K562 (cell line): ENCODE data around the gene SLC6A6. TPM values are rescaled to one million over a fixed set of nuclear protein-coding genes. Genes with fewer than 3 reads are reported as not detected.

ENCODE experiments used
- ATAC-seq: fragments of 200-7000 bp; cut with Tn5 transposase; 3 replicates; pipeline ENCODE4 v1.9.1; 2020; ENCODE audit warnings: moderate library complexity
- BruUV-seq: library from RNA; stranded (reverse); fragments of 400-500 nt; replicated peaks from 2 replicates; lab custom pipeline; 2021; lab: Mats Ljungman, UMichigan
- CTCF ChIA-PET: fragments of 300-600 bp; formaldehyde crosslinking; extraction: SDS; loops from one replicate; lab custom pipeline; 2021; ENCODE audit warnings: low intra/inter-chr PET ratio; lab: Yijun Ruan, JAX
- POLR2A ChIA-PET: fragments of 300-600, 350-650 bp; sonication (Branson Sonifier 250); formaldehyde crosslinking; extraction: SDS; loops from one replicate; lab custom pipeline; 2021; ENCODE audit warnings: antibody characterized with exemption, inconsistent platforms; lab: Yijun Ruan, JAX
- DNase-seq, 4 experiments: peaks; one replicate each; pipeline versions ENCODE4 v3.0.0 to v3.0.0-alpha.2; 2011 to 2018; ENCODE audit warnings: low spot score in 3 of 4, mixed read lengths in 3 of 4; ENCODE audit errors: extremely low read depth in 1 of 4
- FAIRE-seq: peaks from 2 replicates; lab custom pipeline; 2011; peaks lifted over from hg19 to GRCh38; lab: Jason Lieb, UNC
- H2AFZ ChIP-seq: 2 replicates; pipeline ENCODE4 v1.6.0; 2011; ENCODE audit warnings: low read depth, low read length, control low read depth, inconsistent platforms
- H3K27ac ChIP-seq: fragments of 200-600 bp; 3 replicates; pipeline ENCODE4 v1.8.0; 2011; ENCODE audit warnings: low read depth, mild to moderate bottlenecking, control low read depth, inconsistent platforms, low read length, moderate library complexity, mixed read lengths; ENCODE audit errors: extremely low read depth
- H3K27me3 ChIP-seq, 2 experiments: fragments of 300-600 bp in 1 of 2; 2 replicates in 1 of 2; 3 replicates in 1 of 2; pipeline versions ENCODE4 v1.6.0 to v1.8.0; 2011; ENCODE audit warnings: inconsistent platforms in 2 of 2, low read length in 2 of 2, mild to moderate bottlenecking in 1 of 2, mixed read lengths in 1 of 2, moderate library complexity in 1 of 2; ENCODE audit not compliant: control insufficient read depth in 2 of 2, insufficient read depth in 2 of 2
- H3K36me3 ChIP-seq: fragments of 300-600 bp; 3 replicates; pipeline ENCODE4 v1.8.0; 2011; ENCODE audit warnings: mild to moderate bottlenecking, low read length, inconsistent platforms; ENCODE audit not compliant: control insufficient read depth, insufficient read depth
- H3K4me1 ChIP-seq, 2 experiments: fragments of 200-600 bp in 1 of 2; replicated peaks in 1 of 2; 2 replicates in 1 of 2; 3 replicates in 1 of 2; pipeline versions ENCODE4 v1.5.1 to v1.8.0; 2011; ENCODE audit warnings: inconsistent platforms in 2 of 2, low read length in 2 of 2, mild to moderate bottlenecking in 1 of 2, mixed read lengths in 1 of 2, moderate library complexity in 1 of 2; ENCODE audit not compliant: control insufficient read depth in 2 of 2, insufficient read depth in 2 of 2
- H3K4me2 ChIP-seq: 2 replicates; pipeline ENCODE4 v1.6.1; 2011; ENCODE audit warnings: low read length, control low read depth, inconsistent platforms, mixed read lengths; ENCODE audit not compliant: insufficient read depth
- H3K4me3 ChIP-seq: fragments of 200-600 bp; sonication (generic), shearing (Covaris generic); 2 replicates; pipeline ENCODE4 v1.5.1; 2016; ENCODE audit warnings: control low read depth, inconsistent platforms
- H3K79me2 ChIP-seq: fragments of 200-600 bp; 3 replicates; pipeline ENCODE4 v1.8.0; 2011; ENCODE audit warnings: low read length, inconsistent platforms; ENCODE audit not compliant: control insufficient read depth, insufficient read depth
- H3K9ac ChIP-seq, 2 experiments: 2 replicates each; pipeline versions ENCODE4 v1.6.0 to v1.6.1; 2011; ENCODE audit warnings: low read depth in 2 of 2, low read length in 2 of 2, control low read depth in 1 of 2, inconsistent platforms in 1 of 2, mild to moderate bottlenecking in 1 of 2, mixed read lengths in 1 of 2; ENCODE audit not compliant: insufficient read depth in 1 of 2
- H3K9me1 ChIP-seq: one replicate; pipeline ENCODE4 v1.6.0; 2011; ENCODE audit warnings: inconsistent platforms, mild to moderate bottlenecking, low read length, moderate library complexity; ENCODE audit not compliant: control insufficient read depth, insufficient read depth
- H3K9me3 ChIP-seq: replicated peaks from 2 replicates; pipeline ENCODE4 v1.5.1; 2011; ENCODE audit warnings: low read depth, low read length, inconsistent platforms; ENCODE audit not compliant: control insufficient read depth, insufficient read depth
- H4K20me1 ChIP-seq: replicated peaks from 2 replicates; pipeline ENCODE4 v1.6.1; 2011; ENCODE audit warnings: low read length, inconsistent platforms, mixed read lengths; ENCODE audit not compliant: control insufficient read depth, insufficient read depth
- CBX5 ChIP-seq: IDR thresholded peaks from 2 replicates; pipeline ENCODE4 v1.6.1; 2014; ENCODE audit warnings: low read depth, borderline replicate concordance
- HIVEP1 ChIP-seq: fragments of 250-450 bp; sonication (Bioruptor Pico); IDR thresholded peaks from 2 replicates; pipeline ENCODE4 v1.4.0; 2020; ENCODE audit warnings: mild to moderate bottlenecking
- MEF2D ChIP-seq: conservative IDR thresholded peaks from 2 replicates; pipeline ENCODE4 v1.6.1; 2016; ENCODE audit warnings: low read depth, missing genetic modification characterization, missing compliant biosample characterization
- NFE2L1 ChIP-seq: fragments of 450-650 bp; IDR thresholded peaks from 2 replicates; pipeline ENCODE4 v1.6.1; 2016; ENCODE audit warnings: missing genetic modification characterization, low read depth, mild to moderate bottlenecking, missing compliant biosample characterization, moderate library complexity, borderline replicate concordance
- NFIX ChIP-seq: fragments of 250-450 bp; sonication (Bioruptor Pico); IDR thresholded peaks from 2 replicates; pipeline ENCODE4 v1.4.0; 2020; ENCODE audit warnings: low read depth, mild to moderate bottlenecking, moderate library complexity
- POLR2G ChIP-seq: fragments of 200-400 bp; formaldehyde crosslinking; IDR thresholded peaks from 2 replicates; pipeline ENCODE4 v1.6.1; 2017; ENCODE audit warnings: low read depth, mild to moderate bottlenecking, antibody characterized with exemption, low read length, moderate library complexity
- PRMT5 ChIP-seq: sonication (generic); formaldehyde crosslinking; IDR thresholded peaks from 2 replicates; pipeline ENCODE4 v1.5.0; 2020; ENCODE audit warnings: missing genetic modification reagents
- TEAD4 ChIP-seq, 2 experiments: sonication (generic) in 1 of 2; formaldehyde crosslinking in 1 of 2; IDR thresholded peaks; 2 replicates each; pipeline versions ENCODE4 v1.6.1 to v1.8.0; 2012 to 2022; ENCODE audit warnings: borderline replicate concordance in 1 of 2, inconsistent platforms in 1 of 2, low read length in 1 of 2, mild to moderate bottlenecking in 1 of 2, missing genetic modification reagents in 1 of 2
- ZNF274 ChIP-seq: IDR thresholded peaks from 2 replicates; pipeline ENCODE4 v1.6.1; 2011; ENCODE audit warnings: low read depth, mild to moderate bottlenecking, low read length, moderate library complexity, borderline replicate concordance
- ZNF436 ChIP-seq: fragments of 250-450, 450-650 bp; sonication (Bioruptor Pico); formaldehyde crosslinking; IDR thresholded peaks from 2 replicates; pipeline ENCODE4 v1.7.0; 2020; ENCODE audit warnings: mild to moderate bottlenecking
- WGBS: fragments of 100-300 bp; shearing (Covaris generic); methylation state at CpG from one replicate; pipeline ENCODE4 v1.1.6; 2016; ENCODE audit warnings: low coverage, mixed read lengths; ENCODE audit not compliant: insufficient coverage; ENCODE audit errors: missing lambda C conversion rate; 5-methylcytosine and 5-hydroxymethylcytosine counted together
- in situ Hi-C: fragments of 300-500 bp; cut with MboI; formaldehyde crosslinking; loops from 4 replicates; pipeline ENCODE4 v1.15.0; 2018; ENCODE audit warnings: inconsistent platforms, mixed read lengths
- intact Hi-C: fragments of 100-400 bp; cut with micrococcal nuclease; formaldehyde crosslinking; loops from 2 replicates; pipeline ENCODE4 v1.14.2; 2022
- polyA plus RNA-seq, 8 experiments: library from polyadenylated mRNA; depleted of rRNA in 4 of 8; stranded (reverse) in 5 of 8; unstranded in 3 of 8; fragments of >200 nt; fragmentation: Nextera tagmentation in 2 of 8; fragmentation: Illumina TruSeq in 1 of 8; extraction: Ambion mirVana in 2 of 8; extraction: Trizol in 1 of 8; gene quantifications; 2 replicates each; pipeline versions ENCODE4 v1.2.1 to v1.2.3, GENCODE V29; 2011 to 2014; ENCODE audit warnings: inconsistent platforms in 1 of 8, missing spikeins in 1 of 8
- total RNA-seq, 7 experiments: library from RNA; depleted of rRNA in 6 of 7; stranded (reverse); fragments of >200 nt in 6 of 7; fragmentation: Illumina TruSeq in 2 of 7; extraction: Trizol in 2 of 7; gene quantifications; 2 replicates each; pipeline versions ENCODE4 v1.2.1 to v1.2.3, GENCODE V29; 2011 to 2021; ENCODE audit warnings: low replicate concordance in 1 of 7
- TF ChIP-seq, protein P1 (sequence below), 2 experiments: fragments of 450-650 bp; IDR thresholded peaks; 2 replicates each; pipeline ENCODE4 v1.6.1; 2016

Gene SLC6A6
- total and polyA plus RNA-seq, 9 of the 15 experiments (the other 6 are each of a cell fraction or from before 2014, with no cell fraction given), result 12.3 to 203 (median 93.2) TPM

GRCh38 chr3:14471016-14471415 is 68.6 kb downstream of the SLC6A6 start (continued):
- TF ChIP-seq PRMT5 (CRISPR knock-in tag) (no peak), NFE2L1 (tag) (no peak), CBX5 (no peak), MEF2D (tag) (no peak), NFIX (CRISPR knock-in tag) (no peak), TEAD4 (IDR thresholded peaks at IDR 0.05; ENCODE audit: low read length) (no peak), TEAD4 (CRISPR knock-in tag; IDR thresholded peaks at IDR 0.05; ENCODE audit: borderline replicate concordance) (no peak), ZNF436 (no peak), ZNF274 (no peak)
- TF ChIP-seq, protein P1, sequence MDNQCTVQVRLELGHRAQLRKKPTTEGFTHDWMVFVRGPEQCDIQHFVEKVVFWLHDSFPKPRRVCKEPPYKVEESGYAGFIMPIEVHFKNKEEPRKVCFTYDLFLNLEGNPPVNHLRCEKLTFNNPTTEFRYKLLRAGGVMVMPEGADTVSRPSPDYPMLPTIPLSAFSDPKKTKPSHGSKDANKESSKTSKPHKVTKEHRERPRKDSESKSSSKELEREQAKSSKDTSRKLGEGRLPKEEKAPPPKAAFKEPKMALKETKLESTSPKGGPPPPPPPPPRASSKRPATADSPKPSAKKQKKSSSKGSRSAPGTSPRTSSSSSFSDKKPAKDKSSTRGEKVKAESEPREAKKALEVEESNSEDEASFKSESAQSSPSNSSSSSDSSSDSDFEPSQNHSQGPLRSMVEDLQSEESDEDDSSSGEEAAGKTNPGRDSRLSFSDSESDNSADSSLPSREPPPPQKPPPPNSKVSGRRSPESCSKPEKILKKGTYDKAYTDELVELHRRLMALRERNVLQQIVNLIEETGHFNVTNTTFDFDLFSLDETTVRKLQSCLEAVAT (IDR thresholded peaks at IDR 0.05), result no peak

GRCh38 chr3:14471690-14472089 is 69.3 kb downstream of the SLC6A6 start:
- H3K4me2 ChIP-seq, result no peak overlapping the region
- in situ Hi-C loops, result no loop called here
- ATAC-seq, result no peak
- no TSS peak for BruUV-seq
- WGBS, result 91% methylated on average over 8 of the region's 10 CpGs
- H3K4me1 ChIP-seq, result no peaks in the 10 kb centered on the region; a peak in 1 of 5 replicates
- no peak overlapping the region for H3K27ac ChIP-seq
- TF ChIP-seq POLR2G (0 out of 2 replicates have a peak, but pooled peaks have one; percentile 19), HIVEP1 (CRISPR knock-in tag) (no peak)
- TF ChIP-seq, all 486 proteins: peak for 1
- no peaks in the 10 kb centered on the region for H4K20me1 ChIP-seq
- FAIRE-seq (no peak), DNase-seq (no peak)
- peaks cover 5% of the 10 kb centered on the region for H3K9me1 ChIP-seq
- H3K4me3 ChIP-seq, result no peak overlapping the region
- H2AFZ ChIP-seq, result no peak overlapping the region
- H3K27me3 ChIP-seq, result no peaks in the 10 kb centered on the region; a peak in 1 of 5 replicates
- intact Hi-C loops, result no loop called here
- CTCF ChIA-PET, result no interaction called here
- H3K36me3 ChIP-seq, result peaks cover 100% of the 10 kb centered on the region
- H3K79me2 ChIP-seq, result no peaks in the 10 kb centered on the region
- H3K9ac ChIP-seq, result no peak overlapping the region
- POLR2A ChIA-PET, result no interaction called here
- H3K9me3 ChIP-seq, result no peaks in the 10 kb centered on the region
